Esophagus muscularis mucosa (tissue), 4 donors: ENCODE data around the gene SYNRG. TPM values are rescaled to one million over a fixed set of nuclear protein-coding genes. Genes with fewer than 3 reads are reported as not detected.

ENCODE experiments used
- DNase-seq: peaks from one replicate; pipeline ENCODE4 v3.0.0-alpha.2; 2017; ENCODE audit errors: extremely low spot score
- H3K27ac ChIP-seq, 4 donors: fragments of 200-600 bp; sonication (generic); replicated peaks in 1 of 4; 1 replicate in 3 of 4; 2 replicates in 1 of 4; pipeline ENCODE4 v1.5.1; 2016 to 2019; ENCODE audit warnings: mild to moderate bottlenecking in 1 of 4
- H3K27me3 ChIP-seq, 4 donors: fragments of 200-600 bp; sonication (generic); one replicate each; pipeline versions ENCODE4 v1.5.1 to v1.6.0; 2016 to 2019
- H3K36me3 ChIP-seq, 4 donors: fragments of 200-600 bp; sonication (generic); one replicate each; pipeline ENCODE4 v1.5.1; 2016 to 2019
- H3K4me1 ChIP-seq, 4 donors: fragments of 200-600 bp; sonication (generic); one replicate each; pipeline ENCODE4 v1.5.1; 2016 to 2019
- H3K4me3 ChIP-seq, 4 donors: fragments of 200-600 bp; sonication (generic); 1 replicate in 2 of 4; 2 replicates in 2 of 4; pipeline ENCODE4 v1.5.1; 2016 to 2019; ENCODE audit warnings: mild to moderate bottlenecking in 4 of 4, moderate library complexity in 1 of 4
- H3K9me3 ChIP-seq, 4 donors: fragments of 200-600 bp; sonication (generic); 1 replicate in 3 of 4; 2 replicates in 1 of 4; pipeline ENCODE4 v1.5.1; 2016 to 2019
- EP300 ChIP-seq: sonication (generic); formaldehyde crosslinking; IDR thresholded peaks from one replicate; pipeline ENCODE4 v1.6.1; 2017; ENCODE audit warnings: antibody characterized with exemption
- POLR2A ChIP-seq: fragments of 450-650 bp; IDR thresholded peaks from one replicate; pipeline ENCODE4 v1.6.1; 2017; ENCODE audit warnings: antibody characterized with exemption, moderate library complexity, mild to moderate bottlenecking, low read depth
- POLR2AphosphoS5 ChIP-seq, 2 donors: sonication (generic); formaldehyde crosslinking; IDR thresholded peaks; one replicate each; pipeline ENCODE4 v1.6.1; 2017; ENCODE audit warnings: antibody characterized with exemption in 2 of 2
- WGBS: methylation state at CpG from one replicate; pipeline ENCODE4 v1.1.5; 2018; 5-methylcytosine and 5-hydroxymethylcytosine counted together
- intact Hi-C: fragments of 100-400 bp; cut with DNase I; formaldehyde crosslinking; loops from one replicate; pipeline ENCODE4 v1.15.1; 2023
- total RNA-seq, 4 donors: library from RNA; depleted of rRNA; stranded (reverse); fragments of >200 nt; gene quantifications; one replicate each; pipeline versions ENCODE4 v1.1.0 to v1.2.1, GENCODE V29; 2016
- TF ChIP-seq, protein P1 (sequence below), 3 experiments: fragments of 200-600 bp in 2 of 3; fragments of 450-650 bp in 1 of 3; sonication (generic) in 2 of 3; IDR thresholded peaks; one replicate each; pipeline ENCODE4 v1.5.1; 2017 to 2019; ENCODE audit warnings: antibody characterized with exemption in 3 of 3, mild to moderate bottlenecking in 2 of 3, moderate library complexity in 1 of 3

Gene SYNRG
- total RNA-seq, 4 donors from 2014 or later: 11.9 to 19.5 (median 17.0) TPM

GRCh38 chr17:37648555-37648954, 39.3 kb upstream of the SYNRG start:
- Histone ChIP-seq H3K4me3 (no peak overlapping the region), H3K27ac (no peak overlapping the region), H3K36me3 (no peaks in the 10 kb centered on the region), H3K27me3 (peaks cover 0 to 41% (median 0%) of the 10 kb centered on the region in 4 donors), H3K4me1 (peaks cover 4 to 7% (median 6%) of the 10 kb centered on the region in 4 donors), H3K9me3 (no peaks in the 10 kb centered on the region)
- no peak for TF ChIP-seq POLR2AphosphoS5 (IDR thresholded peaks at IDR 0.05)
- no peak for TF ChIP-seq EP300
- no peak for TF ChIP-seq POLR2A
- TF ChIP-seq, protein P1, sequence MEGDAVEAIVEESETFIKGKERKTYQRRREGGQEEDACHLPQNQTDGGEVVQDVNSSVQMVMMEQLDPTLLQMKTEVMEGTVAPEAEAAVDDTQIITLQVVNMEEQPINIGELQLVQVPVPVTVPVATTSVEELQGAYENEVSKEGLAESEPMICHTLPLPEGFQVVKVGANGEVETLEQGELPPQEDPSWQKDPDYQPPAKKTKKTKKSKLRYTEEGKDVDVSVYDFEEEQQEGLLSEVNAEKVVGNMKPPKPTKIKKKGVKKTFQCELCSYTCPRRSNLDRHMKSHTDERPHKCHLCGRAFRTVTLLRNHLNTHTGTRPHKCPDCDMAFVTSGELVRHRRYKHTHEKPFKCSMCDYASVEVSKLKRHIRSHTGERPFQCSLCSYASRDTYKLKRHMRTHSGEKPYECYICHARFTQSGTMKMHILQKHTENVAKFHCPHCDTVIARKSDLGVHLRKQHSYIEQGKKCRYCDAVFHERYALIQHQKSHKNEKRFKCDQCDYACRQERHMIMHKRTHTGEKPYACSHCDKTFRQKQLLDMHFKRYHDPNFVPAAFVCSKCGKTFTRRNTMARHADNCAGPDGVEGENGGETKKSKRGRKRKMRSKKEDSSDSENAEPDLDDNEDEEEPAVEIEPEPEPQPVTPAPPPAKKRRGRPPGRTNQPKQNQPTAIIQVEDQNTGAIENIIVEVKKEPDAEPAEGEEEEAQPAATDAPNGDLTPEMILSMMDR (IDR thresholded peaks at IDR 0.05): no peak
- intact Hi-C loops: loop anchor here (10.0 kb wide), 1 partner anchor 96 kb away; the partner anchor contains the start of gene HNF1B
- DNase-seq: no peak
- WGBS: 43% methylated on average over 2 of the region's 2 CpGs

GRCh38 chr17:37647856-37648255, 38.6 kb upstream of the SYNRG start:
- TF ChIP-seq POLR2A (no peak), POLR2AphosphoS5 (IDR thresholded peaks at IDR 0.05) (no peak), EP300 (no peak)
- TF ChIP-seq, protein P1 (IDR thresholded peaks at IDR 0.05): no peak
- Histone ChIP-seq H3K4me3 (no peak overlapping the region), H3K9me3 (no peaks in the 10 kb centered on the region), H3K27me3 (peaks cover 0 to 41% (median 0%) of the 10 kb centered on the region in 4 donors), H3K4me1 (peaks cover 5 to 7% (median 6%) of the 10 kb centered on the region in 4 donors), H3K27ac (no peak overlapping the region), H3K36me3 (no peaks in the 10 kb centered on the region)
- DNase-seq: no peak
- intact Hi-C loops: loop anchor here (10.0 kb wide), 1 partner anchor 97 kb away; the partner anchor contains the start of gene HNF1B
- WGBS: 63% methylated on average over 1 of the region's 1 CpG

DNA sequence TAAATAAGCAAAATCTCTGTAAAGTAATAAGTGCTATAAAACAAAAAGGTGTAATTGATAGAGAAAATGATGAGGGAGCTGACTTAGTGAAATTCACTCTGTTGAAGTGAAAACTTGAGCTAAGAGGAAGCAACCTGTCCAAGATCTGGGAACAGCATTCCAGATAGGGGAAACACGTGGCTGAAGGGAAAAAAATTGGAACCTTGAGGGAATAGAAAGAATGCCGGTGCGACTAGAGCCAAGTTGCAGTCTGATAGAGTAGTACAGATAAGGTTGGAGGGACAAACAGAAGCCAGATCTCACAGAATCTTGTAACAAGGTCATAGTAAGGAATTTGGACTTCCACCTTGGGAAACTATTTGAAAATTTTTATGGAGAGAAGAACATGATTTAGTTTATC, 34.7 kb upstream of the SYNRG start:
- peaks cover 0 to 27% (median 16%) of the 10 kb centered on the region in 4 donors for H3K36me3 ChIP-seq
- peak overlapping the region; percentile 66 to 93 (median 78) for H3K4me3 ChIP-seq
- H3K27me3 ChIP-seq: peaks cover 0 to 19% (median 0%) of the 10 kb centered on the region in 4 donors
- H3K4me1 ChIP-seq: peaks cover 18 to 45% (median 41%) of the 10 kb centered on the region in 4 donors
- no peaks in the 10 kb centered on the region for H3K9me3 ChIP-seq
- TF ChIP-seq POLR2A: no peak
- TF ChIP-seq, protein P1 (IDR thresholded peaks at IDR 0.05): no peak
- TF ChIP-seq EP300: no peak
- TF ChIP-seq POLR2AphosphoS5 (IDR thresholded peaks at IDR 0.05): no peak
- H3K27ac ChIP-seq: peak overlapping the region; percentile 87 to 92 (median 89)
- WGBS: 14% methylated on average over 3 of the region's 3 CpGs
- DNase-seq: no peak
- intact Hi-C loops: loop anchor here (10.0 kb wide), 1 partner anchor 101 kb away; the partner anchor contains the start of gene HNF1B

DNA sequence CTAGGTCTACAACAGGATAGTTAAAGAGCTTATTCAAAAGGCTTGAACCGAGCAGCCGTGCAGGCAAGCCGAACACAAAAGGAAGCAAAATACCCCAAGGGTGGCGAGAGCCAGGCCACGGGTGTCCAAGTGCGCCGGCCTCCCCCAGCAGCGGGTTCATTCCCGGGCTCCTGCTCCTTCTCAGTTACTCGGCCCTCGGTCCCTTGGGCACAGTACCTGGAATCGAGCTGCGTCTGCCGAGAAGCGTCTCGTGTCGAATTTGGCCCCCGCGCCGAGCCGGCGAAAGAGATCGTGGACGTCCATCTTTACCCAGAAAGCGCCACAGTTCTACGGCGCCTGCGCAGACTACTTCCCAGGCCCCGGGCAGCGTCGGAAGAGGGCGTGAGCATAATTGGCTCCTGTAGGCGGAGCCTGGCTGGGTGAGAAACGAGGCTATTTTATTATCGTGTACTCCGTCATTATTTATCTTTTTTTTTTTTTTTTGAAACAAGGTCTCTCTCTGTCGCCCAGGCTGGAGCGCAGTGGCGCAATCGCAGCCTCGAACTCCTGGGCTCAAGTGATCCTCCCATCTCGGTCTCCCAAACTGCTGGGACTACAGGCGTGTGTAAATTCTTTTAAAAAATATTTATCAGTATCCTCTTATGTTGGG, 34.0 kb upstream of the SYNRG start, which contains the start of gene DDX52:
Gene DDX52 (minus strand): TSS at position 329 of the 649 bp plus-strand sequence. CDS start 26 bp downstream, at position 303.
- Histone ChIP-seq H3K27ac (peak within 1 kb of the TSS; percentile 87 to 92 (median 89)), H3K9me3 (no peaks in the 10 kb centered on the region), H3K36me3 (peaks cover 0 to 32% (median 17%) of the 10 kb centered on the region in 4 donors), H3K4me3 (peak within 1 kb of the TSS; percentile 66 to 93 (median 78)), H3K27me3 (peaks cover 0 to 14% (median 0%) of the 10 kb centered on the region in 4 donors), H3K4me1 (peaks cover 18 to 49% (median 42%) of the 10 kb centered on the region in 4 donors)
- under 1% methylated on average over 43 of the region's 43 CpGs for WGBS
- intact Hi-C loops: loop anchor here (10.0 kb wide), 1 partner anchor 102 kb away; the partner anchor contains the start of gene HNF1B
- TF ChIP-seq, protein P1 (IDR thresholded peaks at IDR 0.05): no peak
- peak; percentile 86 to 94 for TF ChIP-seq POLR2AphosphoS5 (IDR thresholded peaks at IDR 0.05)
- DNase-seq: peak; percentile 97
